ENCODE measurements around the gene GPR84.
A peak's percentile ranks its signal among the peaks of the same experiment; 100 is the strongest.

- TF ChIP-seq CTCF (conservative IDR thresholded peaks at IDR 0.05): peak; percentile 94
- TF ChIP-seq ZFX (IDR thresholded peaks at IDR 0.05): peak; percentile 97; the same call in 1 of the 2 replicates
Measured at GRCh38 chr12:54324617-54325441, 39.5 kb downstream of the GPR84 start, which contains the start of gene COPZ1.
